Ovary (tissue), 9 donors: ENCODE measurements around the gene C1orf21. TPM values are rescaled to one million over a fixed set of nuclear protein-coding genes. Genes with fewer than 3 reads are reported as not detected.

Source experiments
- DNase-seq, 5 donors: peaks; one replicate each; pipeline ENCODE4 v3.0.0-alpha.2; 2019 to 2020
- H3K27ac ChIP-seq, 2 donors: fragments of 200-600 bp; one replicate each; pipeline versions ENCODE4 v1.5.1 to v1.8.0; 2019 to 2022
- H3K27me3 ChIP-seq: fragments of 200-600 bp; one replicate; pipeline ENCODE4 v1.8.0; 2022
- H3K36me3 ChIP-seq: fragments of 200-600 bp; sonication (generic); one replicate; pipeline ENCODE4 v1.5.1; 2019
- H3K4me1 ChIP-seq: one replicate; pipeline ENCODE4 v1.8.1; 2013; ENCODE audit warnings: mild to moderate bottlenecking, moderate library complexity; ENCODE audit not compliant: insufficient read depth
- H3K4me3 ChIP-seq: fragments of 200-600 bp; sonication (generic); one replicate; pipeline ENCODE4 v1.5.1; 2017
- H3K9me3 ChIP-seq, 2 donors: fragments of 200-600 bp in 1 of 2; sonication (generic) in 1 of 2; one replicate each; pipeline versions ENCODE4 v1.5.1 to v1.8.1; 2013 to 2019; ENCODE audit warnings: mild to moderate bottlenecking in 1 of 2, moderate library complexity in 1 of 2
- EP300 ChIP-seq: sonication (generic); formaldehyde crosslinking; IDR thresholded peaks from one replicate; pipeline ENCODE4 v1.6.1; 2017; ENCODE audit warnings: antibody characterized with exemption
- POLR2A ChIP-seq: fragments of 450-650 bp; IDR thresholded peaks from one replicate; pipeline ENCODE4 v1.6.1; 2017; ENCODE audit warnings: antibody characterized with exemption, mild to moderate bottlenecking, moderate library complexity
- WGBS, 3 donors: extraction: QIAGEN DNeasy Blood & Tissue Kit in 1 of 3; methylation state at CpG; one replicate each; pipeline versions ENCODE4 v1.1.5 to v1.1.7; 2013 to 2017; 5-methylcytosine and 5-hydroxymethylcytosine counted together
- intact Hi-C, 4 donors: fragments of 100-400 bp; cut with DNase I; formaldehyde crosslinking; loops; one replicate each; pipeline versions ENCODE4 v1.11.0 to v1.15.1; 2022 to 2023
- polyA plus RNA-seq, 2 donors: library from polyadenylated mRNA; stranded (reverse); fragments of 200-250 nt in 1 of 2; fragments of 350-450 nt in 1 of 2; fragmentation: Illumina TruSeq in 1 of 2; extraction: RNeasy Lipid Tissue Mini Kit (QIAGEN cat#74804) in 1 of 2; gene quantifications; one replicate each; pipeline ENCODE4 v1.2.3, GENCODE V29; 2013 to 2014
- total RNA-seq, 7 donors: library from RNA; depleted of rRNA in 2 of 7; stranded (reverse); fragments of >200 nt in 2 of 7; fragmentation: NEBNext Ultra II Directional in 3 of 7; extraction: Animal tissue kit (Norgen Biotek cat#: 25700) in 3 of 7; gene quantifications; one replicate each; pipeline versions ENCODE4 v1.1.0 to v1.2.4, GENCODE V29; 2016 to 2023
- TF ChIP-seq, protein P1 (sequence below), 3 donors: fragments of 450-650 bp in 2 of 3; fragments of 200-600 bp in 1 of 3; IDR thresholded peaks; one replicate each; pipeline versions ENCODE4 v1.5.1 to v1.8.0; 2016 to 2022; ENCODE audit warnings: antibody characterized with exemption in 3 of 3, mild to moderate bottlenecking in 1 of 3
- donor health status: DM: no; HTN: no; CAD: no; lungs with moderate emphysema.
- donor health status: DM: no; HTN: no; CAD: no.
- donor health status: Bipolar disorder and iron deficiency.
- donor health status: DM: yes; HTN: yes; CAD: no.
- donor health status: DM: no; HTN: no; CAD: no.
- donor health status: DM: yes; HTN: yes; CAD: no.

The C1orf21 gene
- total and polyA plus RNA-seq, 9 donors: 22.9 to 108 (median 59.4) TPM

DNA sequence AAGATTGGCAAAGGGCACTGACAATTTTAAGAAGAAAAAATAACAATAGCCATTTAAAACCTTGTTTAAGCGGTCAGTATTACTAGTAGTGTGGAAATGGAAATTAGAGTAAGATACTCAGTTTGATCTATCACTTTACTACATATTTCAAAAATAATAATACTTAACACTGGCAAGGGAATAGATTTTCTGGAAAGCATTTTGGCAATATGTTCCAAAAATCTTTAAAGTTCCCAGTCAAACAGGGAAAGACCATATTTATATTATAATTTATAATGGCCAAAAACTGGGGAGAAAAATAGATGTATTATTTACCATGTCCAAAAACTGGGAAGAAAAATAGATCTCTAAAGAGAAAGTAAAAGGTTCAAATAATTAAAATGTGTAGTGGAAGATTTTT is 28.6 kb upstream of the C1orf21 start:
- intact Hi-C loops: no loop called here
- TF ChIP-seq, protein P1, sequence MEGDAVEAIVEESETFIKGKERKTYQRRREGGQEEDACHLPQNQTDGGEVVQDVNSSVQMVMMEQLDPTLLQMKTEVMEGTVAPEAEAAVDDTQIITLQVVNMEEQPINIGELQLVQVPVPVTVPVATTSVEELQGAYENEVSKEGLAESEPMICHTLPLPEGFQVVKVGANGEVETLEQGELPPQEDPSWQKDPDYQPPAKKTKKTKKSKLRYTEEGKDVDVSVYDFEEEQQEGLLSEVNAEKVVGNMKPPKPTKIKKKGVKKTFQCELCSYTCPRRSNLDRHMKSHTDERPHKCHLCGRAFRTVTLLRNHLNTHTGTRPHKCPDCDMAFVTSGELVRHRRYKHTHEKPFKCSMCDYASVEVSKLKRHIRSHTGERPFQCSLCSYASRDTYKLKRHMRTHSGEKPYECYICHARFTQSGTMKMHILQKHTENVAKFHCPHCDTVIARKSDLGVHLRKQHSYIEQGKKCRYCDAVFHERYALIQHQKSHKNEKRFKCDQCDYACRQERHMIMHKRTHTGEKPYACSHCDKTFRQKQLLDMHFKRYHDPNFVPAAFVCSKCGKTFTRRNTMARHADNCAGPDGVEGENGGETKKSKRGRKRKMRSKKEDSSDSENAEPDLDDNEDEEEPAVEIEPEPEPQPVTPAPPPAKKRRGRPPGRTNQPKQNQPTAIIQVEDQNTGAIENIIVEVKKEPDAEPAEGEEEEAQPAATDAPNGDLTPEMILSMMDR (IDR thresholded peaks at IDR 0.05): no peak
- no peak for TF ChIP-seq POLR2A
- TF ChIP-seq EP300: no peak
- no peaks in the 10 kb centered on the region for H3K9me3 ChIP-seq
- DNase-seq: no peak
- 84 to 88% (median 86%) methylated on average over 1 of the region's 1 CpG for WGBS, 3 donors
- no peaks in the 10 kb centered on the region for H3K36me3 ChIP-seq
- no peak overlapping the region for H3K27ac ChIP-seq
- H3K4me3 ChIP-seq: no peak overlapping the region
- H3K4me1 ChIP-seq: no peaks in the 10 kb centered on the region
- no peaks in the 10 kb centered on the region for H3K27me3 ChIP-seq

DNA sequence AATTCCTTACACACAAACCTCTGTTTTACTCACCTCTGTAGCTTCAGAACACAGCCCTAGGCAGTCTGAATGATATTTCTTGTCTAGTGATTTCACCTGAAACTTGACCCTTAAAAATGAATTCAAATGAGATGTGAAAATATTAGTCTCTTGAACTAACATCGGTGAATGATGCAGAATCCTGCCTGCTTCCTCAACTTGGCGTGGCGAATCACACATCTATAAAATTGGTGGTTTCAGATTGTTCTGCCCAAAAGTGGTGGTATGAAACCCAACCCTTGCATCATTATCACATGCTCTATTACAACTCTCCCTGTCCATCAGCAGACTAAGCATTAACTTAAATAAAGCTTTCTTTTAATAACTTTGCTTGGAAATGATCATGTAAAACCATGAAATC is 26.9 kb upstream of the C1orf21 start:
- Histone ChIP-seq H3K4me1 (no peaks in the 10 kb centered on the region), H3K36me3 (no peaks in the 10 kb centered on the region), H3K9me3 (no peaks in the 10 kb centered on the region), H3K27me3 (no peaks in the 10 kb centered on the region), H3K4me3 (no peak overlapping the region), H3K27ac (no peak overlapping the region)
- 91 to 96% (median 94%) methylated on average over 3 of the region's 3 CpGs for WGBS, 3 donors
- intact Hi-C loops: no loop called here
- DNase-seq: no peak
- TF ChIP-seq EP300: no peak
- TF ChIP-seq, protein P1 (IDR thresholded peaks at IDR 0.05): no peak
- no peak for TF ChIP-seq POLR2A

DNA sequence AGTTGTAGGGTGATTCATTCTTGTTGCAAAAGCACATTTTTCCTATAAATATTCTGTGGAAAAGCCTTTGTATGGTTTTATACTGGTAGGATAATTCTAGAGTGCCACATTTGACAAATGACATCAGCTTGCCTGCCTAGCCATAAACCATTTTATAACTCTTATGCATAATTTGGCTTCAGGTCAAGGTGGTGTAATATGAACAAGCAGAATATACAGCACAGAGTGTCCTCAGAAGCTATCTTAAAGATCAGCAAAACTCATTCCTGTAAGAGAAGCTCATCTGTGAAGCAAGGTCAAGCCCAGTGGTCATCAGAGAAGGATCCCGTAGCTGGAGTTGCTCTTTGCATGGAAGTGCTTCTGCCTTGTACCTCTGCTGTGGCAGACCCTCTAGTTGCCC is 24.0 kb upstream of the C1orf21 start:
- H3K9me3 ChIP-seq: no peaks in the 10 kb centered on the region
- H3K27ac ChIP-seq: no peak overlapping the region
- H3K27me3 ChIP-seq: no peaks in the 10 kb centered on the region
- no peaks in the 10 kb centered on the region for H3K4me1 ChIP-seq
- DNase-seq: no peak
- no peak overlapping the region for H3K4me3 ChIP-seq
- intact Hi-C loops: loop anchor here in 1 of 4 donors (1.0 kb wide), 1 partner anchor 14 kb away; no protein-coding TSS in a partner anchor
- H3K36me3 ChIP-seq: no peaks in the 10 kb centered on the region
- WGBS, 3 donors: 79 to 100% (median 90%) methylated on average over 1 of the region's 1 CpG
- TF ChIP-seq, protein P1 (IDR thresholded peaks at IDR 0.05): no peak
- TF ChIP-seq POLR2A (no peak), EP300 (no peak)

DNA sequence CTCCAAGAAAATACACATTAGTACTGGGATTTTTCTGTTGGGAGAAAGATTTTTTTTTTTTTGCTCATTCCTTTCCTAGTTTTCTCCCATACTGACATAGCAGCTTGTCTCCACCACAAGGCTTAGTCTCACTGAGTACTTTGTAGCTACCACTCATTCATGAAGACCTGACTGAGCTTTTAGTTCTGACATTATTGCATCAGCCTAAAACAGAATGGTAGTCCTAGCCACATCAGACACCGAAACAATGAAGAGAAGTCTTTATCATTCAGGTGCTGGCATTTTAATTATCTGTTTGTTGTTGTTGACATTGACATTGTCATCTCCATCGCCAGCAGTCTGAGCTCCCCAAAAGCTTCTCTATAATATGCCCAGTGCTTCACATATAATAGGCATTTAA is 21.1 kb upstream of the C1orf21 start:
- H3K27ac ChIP-seq: no peak overlapping the region
- TF ChIP-seq, protein P1 (IDR thresholded peaks at IDR 0.05): no peak
- no peak for TF ChIP-seq POLR2A
- no peak for TF ChIP-seq EP300
- no peaks in the 10 kb centered on the region for H3K9me3 ChIP-seq
- no peak for DNase-seq
- H3K4me3 ChIP-seq: no peak overlapping the region
- intact Hi-C loops: no loop called here
- H3K4me1 ChIP-seq: no peaks in the 10 kb centered on the region
- H3K36me3 ChIP-seq: no peaks in the 10 kb centered on the region
- H3K27me3 ChIP-seq: no peaks in the 10 kb centered on the region
- 95 to 100% (median 95%) methylated on average over 2 of the region's 2 CpGs for WGBS, 3 donors
